SK-N-SH (cell line): ENCODE results near the gene OSBP2.

Experiments
- EP300 ChIP-seq, 2 experiments: IDR thresholded peaks; 2 replicates each; pipeline versions ENCODE4 v1.4.0 to v1.6.1; 2012; ENCODE audit warnings: borderline replicate concordance in 1 of 2, low read depth in 1 of 2, low read length in 1 of 2
- EZH2phosphoT487 ChIP-seq: fragments of 200-600 bp; sonication (generic); IDR thresholded peaks from 2 replicates; pipeline ENCODE4 v1.6.1; 2017; ENCODE audit warnings: low read depth, mixed run types, mild to moderate bottlenecking, antibody characterized with exemption, moderate library complexity, borderline replicate concordance
- GABPA ChIP-seq: IDR thresholded peaks from 2 replicates; pipeline ENCODE4 v1.4.0; 2012; ENCODE audit warnings: low read depth, mild to moderate bottlenecking
- POLR2AphosphoS5 ChIP-seq: IDR thresholded peaks from 2 replicates; pipeline ENCODE4 v1.6.1; 2012; ENCODE audit warnings: low read depth, low read length
- SMC3 ChIP-seq: IDR thresholded peaks from 2 replicates; pipeline ENCODE4 v1.6.1; 2012; ENCODE audit warnings: low read depth, low read length, improper control_type of control experiment
- TF ChIP-seq, protein P1 (sequence below): IDR thresholded peaks from 2 replicates; pipeline ENCODE4 v1.6.1; 2012; ENCODE audit warnings: mild to moderate bottlenecking, low read depth, low read length, moderate library complexity
- TF ChIP-seq, protein P2 (sequence below): fragments of 200-600 bp; sonication (generic); IDR thresholded peaks from 2 replicates; pipeline ENCODE4 v1.6.1; 2017; ENCODE audit warnings: antibody characterized with exemption, mild to moderate bottlenecking, moderate library complexity
- TF ChIP-seq, protein P3 (sequence below): IDR thresholded peaks from 2 replicates; pipeline ENCODE4 v1.4.0; 2012; ENCODE audit warnings: low read depth

DNA sequence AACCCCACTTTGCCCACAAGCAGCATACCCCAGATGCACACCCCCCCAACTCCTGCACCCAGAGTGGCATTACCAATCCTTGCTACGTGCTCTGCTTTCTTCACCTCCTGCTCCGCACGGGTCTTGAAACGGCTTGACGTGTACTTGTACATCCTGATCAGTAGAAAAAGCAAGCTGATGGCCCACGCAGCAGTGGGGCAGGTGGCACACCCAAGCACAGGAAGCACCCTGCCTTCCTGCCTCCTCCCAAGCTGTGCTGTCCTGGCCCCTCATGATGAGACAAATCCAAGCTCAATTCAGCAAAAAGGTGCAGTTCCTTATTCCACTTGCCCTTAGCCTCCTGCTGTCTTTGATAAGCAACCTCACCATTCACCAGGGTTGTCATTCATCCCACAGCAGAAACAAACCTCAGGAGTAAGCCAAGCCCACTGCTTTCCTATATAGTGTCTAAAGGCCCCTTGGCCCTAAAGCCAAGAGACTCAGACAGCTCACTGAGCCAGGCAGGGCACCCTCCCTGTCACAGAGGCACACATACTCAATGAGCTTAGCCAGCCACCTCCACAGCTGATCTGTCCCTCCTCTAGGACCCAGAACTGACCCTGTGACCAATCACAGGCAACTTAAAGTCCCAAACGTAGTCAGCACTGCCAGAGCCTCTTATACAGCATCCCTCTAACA, 246.2 kb downstream of the OSBP2 start:
- TF ChIP-seq, protein P1, sequence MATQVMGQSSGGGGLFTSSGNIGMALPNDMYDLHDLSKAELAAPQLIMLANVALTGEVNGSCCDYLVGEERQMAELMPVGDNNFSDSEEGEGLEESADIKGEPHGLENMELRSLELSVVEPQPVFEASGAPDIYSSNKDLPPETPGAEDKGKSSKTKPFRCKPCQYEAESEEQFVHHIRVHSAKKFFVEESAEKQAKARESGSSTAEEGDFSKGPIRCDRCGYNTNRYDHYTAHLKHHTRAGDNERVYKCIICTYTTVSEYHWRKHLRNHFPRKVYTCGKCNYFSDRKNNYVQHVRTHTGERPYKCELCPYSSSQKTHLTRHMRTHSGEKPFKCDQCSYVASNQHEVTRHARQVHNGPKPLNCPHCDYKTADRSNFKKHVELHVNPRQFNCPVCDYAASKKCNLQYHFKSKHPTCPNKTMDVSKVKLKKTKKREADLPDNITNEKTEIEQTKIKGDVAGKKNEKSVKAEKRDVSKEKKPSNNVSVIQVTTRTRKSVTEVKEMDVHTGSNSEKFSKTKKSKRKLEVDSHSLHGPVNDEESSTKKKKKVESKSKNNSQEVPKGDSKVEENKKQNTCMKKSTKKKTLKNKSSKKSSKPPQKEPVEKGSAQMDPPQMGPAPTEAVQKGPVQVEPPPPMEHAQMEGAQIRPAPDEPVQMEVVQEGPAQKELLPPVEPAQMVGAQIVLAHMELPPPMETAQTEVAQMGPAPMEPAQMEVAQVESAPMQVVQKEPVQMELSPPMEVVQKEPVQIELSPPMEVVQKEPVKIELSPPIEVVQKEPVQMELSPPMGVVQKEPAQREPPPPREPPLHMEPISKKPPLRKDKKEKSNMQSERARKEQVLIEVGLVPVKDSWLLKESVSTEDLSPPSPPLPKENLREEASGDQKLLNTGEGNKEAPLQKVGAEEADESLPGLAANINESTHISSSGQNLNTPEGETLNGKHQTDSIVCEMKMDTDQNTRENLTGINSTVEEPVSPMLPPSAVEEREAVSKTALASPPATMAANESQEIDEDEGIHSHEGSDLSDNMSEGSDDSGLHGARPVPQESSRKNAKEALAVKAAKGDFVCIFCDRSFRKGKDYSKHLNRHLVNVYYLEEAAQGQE, result no peak
- TF ChIP-seq POLR2AphosphoS5 (no peak), EP300 (IDR thresholded peaks at IDR 0.05; ENCODE audit: borderline replicate concordance in 1 of 2, low read depth in 1 of 2, low read length in 1 of 2) (no peak), GABPA (no peak), SMC3 (no peak), EZH2phosphoT487 (no peak)
- TF ChIP-seq, protein P2, sequence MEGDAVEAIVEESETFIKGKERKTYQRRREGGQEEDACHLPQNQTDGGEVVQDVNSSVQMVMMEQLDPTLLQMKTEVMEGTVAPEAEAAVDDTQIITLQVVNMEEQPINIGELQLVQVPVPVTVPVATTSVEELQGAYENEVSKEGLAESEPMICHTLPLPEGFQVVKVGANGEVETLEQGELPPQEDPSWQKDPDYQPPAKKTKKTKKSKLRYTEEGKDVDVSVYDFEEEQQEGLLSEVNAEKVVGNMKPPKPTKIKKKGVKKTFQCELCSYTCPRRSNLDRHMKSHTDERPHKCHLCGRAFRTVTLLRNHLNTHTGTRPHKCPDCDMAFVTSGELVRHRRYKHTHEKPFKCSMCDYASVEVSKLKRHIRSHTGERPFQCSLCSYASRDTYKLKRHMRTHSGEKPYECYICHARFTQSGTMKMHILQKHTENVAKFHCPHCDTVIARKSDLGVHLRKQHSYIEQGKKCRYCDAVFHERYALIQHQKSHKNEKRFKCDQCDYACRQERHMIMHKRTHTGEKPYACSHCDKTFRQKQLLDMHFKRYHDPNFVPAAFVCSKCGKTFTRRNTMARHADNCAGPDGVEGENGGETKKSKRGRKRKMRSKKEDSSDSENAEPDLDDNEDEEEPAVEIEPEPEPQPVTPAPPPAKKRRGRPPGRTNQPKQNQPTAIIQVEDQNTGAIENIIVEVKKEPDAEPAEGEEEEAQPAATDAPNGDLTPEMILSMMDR, result no peak
- TF ChIP-seq, protein P3, sequence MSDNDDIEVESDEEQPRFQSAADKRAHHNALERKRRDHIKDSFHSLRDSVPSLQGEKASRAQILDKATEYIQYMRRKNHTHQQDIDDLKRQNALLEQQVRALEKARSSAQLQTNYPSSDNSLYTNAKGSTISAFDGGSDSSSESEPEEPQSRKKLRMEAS, result no peak
